ENCODE data around the gene CBLL1. TPM values are rescaled to one million over a fixed set of nuclear protein-coding genes. Genes with fewer than 3 reads are reported as not detected.

Gene CBLL1
- total and polyA plus RNA-seq, 2 of the 4 experiments (the other 2 are of a cell fraction) = 15.6 to 19.0 TPM

- H3K23ac ChIP-seq (ENCODE audit: low read depth, low read length) = no peak overlapping the region
- no peak overlapping the region for H2BK120ac ChIP-seq (ENCODE audit: low read depth, low read length)
- no peaks in the 10 kb centered on the region for H3K79me1 ChIP-seq (ENCODE audit: low read depth in 1 of 2, low read length in 2 of 2)
- BruUV-seq (replicated peaks) = no TSS peak
- CTCF ChIA-PET = no interaction called here
- TF ChIP-seq RCOR1 (IDR thresholded peaks at IDR 0.05; ENCODE audit: insufficient replicate concordance, low read length) (no peak), POLR2A (IDR thresholded peaks at IDR 0.05; ENCODE audit: low read depth, low read length) (no peak), MAFK (IDR thresholded peaks at IDR 0.05; ENCODE audit: low read depth, low read length) (no peak), NFE2L2 (IDR thresholded peaks at IDR 0.05; ENCODE audit: low read depth, low read length) (no peak), FOS (IDR thresholded peaks at IDR 0.05; ENCODE audit: low read depth, low read length) (no peak), MXI1 (IDR thresholded peaks at IDR 0.05; ENCODE audit: borderline replicate concordance, low read depth, low read length) (no peak), RAD21 (IDR thresholded peaks at IDR 0.05; ENCODE audit: low read length) (no peak), BHLHE40 (IDR thresholded peaks at IDR 0.05; ENCODE audit: low read depth, low read length) (no peak), SMC3 (IDR thresholded peaks at IDR 0.05; ENCODE audit: low read depth, low read length) (no peak), CTCF (conservative IDR thresholded peaks at IDR 0.05; ENCODE audit: low read depth, low read length) (no peak), CHD1 (IDR thresholded peaks at IDR 0.05; ENCODE audit: low read depth, low read length) (no peak), MAZ (IDR thresholded peaks at IDR 0.05; ENCODE audit: borderline replicate concordance, low read depth, low read length) (no peak), RFX5 (IDR thresholded peaks at IDR 0.05; ENCODE audit: low read depth, low read length) (no peak), CEBPB (IDR thresholded peaks at IDR 0.05; ENCODE audit: low read depth, low read length) (no peak)
- TF ChIP-seq, protein P1, sequence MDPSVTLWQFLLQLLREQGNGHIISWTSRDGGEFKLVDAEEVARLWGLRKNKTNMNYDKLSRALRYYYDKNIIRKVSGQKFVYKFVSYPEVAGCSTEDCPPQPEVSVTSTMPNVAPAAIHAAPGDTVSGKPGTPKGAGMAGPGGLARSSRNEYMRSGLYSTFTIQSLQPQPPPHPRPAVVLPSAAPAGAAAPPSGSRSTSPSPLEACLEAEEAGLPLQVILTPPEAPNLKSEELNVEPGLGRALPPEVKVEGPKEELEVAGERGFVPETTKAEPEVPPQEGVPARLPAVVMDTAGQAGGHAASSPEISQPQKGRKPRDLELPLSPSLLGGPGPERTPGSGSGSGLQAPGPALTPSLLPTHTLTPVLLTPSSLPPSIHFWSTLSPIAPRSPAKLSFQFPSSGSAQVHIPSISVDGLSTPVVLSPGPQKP (IDR thresholded peaks at IDR 0.05; ENCODE audit: borderline replicate concordance, low read depth, low read length) = no peak
- TF ChIP-seq, protein P2, sequence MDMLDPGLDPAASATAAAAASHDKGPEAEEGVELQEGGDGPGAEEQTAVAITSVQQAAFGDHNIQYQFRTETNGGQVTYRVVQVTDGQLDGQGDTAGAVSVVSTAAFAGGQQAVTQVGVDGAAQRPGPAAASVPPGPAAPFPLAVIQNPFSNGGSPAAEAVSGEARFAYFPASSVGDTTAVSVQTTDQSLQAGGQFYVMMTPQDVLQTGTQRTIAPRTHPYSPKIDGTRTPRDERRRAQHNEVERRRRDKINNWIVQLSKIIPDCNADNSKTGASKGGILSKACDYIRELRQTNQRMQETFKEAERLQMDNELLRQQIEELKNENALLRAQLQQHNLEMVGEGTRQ (IDR thresholded peaks at IDR 0.05; ENCODE audit: low read depth, low read length) = no peak
- H4K91ac ChIP-seq (ENCODE audit: insufficient read depth, low read depth, low read length) = no peak overlapping the region
- H2BK20ac ChIP-seq (ENCODE audit: low read depth, low read length) = no peak overlapping the region
- in situ Hi-C loops (cut with MboI; ENCODE audit: low sequenced_read_pairs) = loop anchor here (10.0 to 25.0 kb wide), 2 partner anchors 409 to 533 kb away; partner anchors contain the start of gene LAMB4
- H3K4me1 ChIP-seq (ENCODE audit: control insufficient read depth, insufficient read depth, low read length) = no peaks in the 10 kb centered on the region; the same call in 1 of the 2 replicates
- ATAC-seq (ENCODE audit: low read depth) = no peak
- H3K9me1 ChIP-seq (ENCODE audit: insufficient read depth, low read length) = no peaks in the 10 kb centered on the region
- no peak overlapping the region for H3K14ac ChIP-seq (replicated peaks; ENCODE audit: low read depth, low read length)
- H4K5ac ChIP-seq (ENCODE audit: low read depth, low read length) = no peak overlapping the region
- H2AK5ac ChIP-seq (ENCODE audit: low read depth, low read length) = no peak overlapping the region
- H2BK15ac ChIP-seq (ENCODE audit: low read depth, low read length) = no peak overlapping the region
- H4K8ac ChIP-seq (ENCODE audit: low read depth in 2 of 2, low read length in 2 of 2) = no peak overlapping the region
- H3K18ac ChIP-seq (ENCODE audit: low read depth, low read length) = no peak overlapping the region
- no peak overlapping the region for H3K56ac ChIP-seq (ENCODE audit: extremely low read depth, insufficient read depth, low read length)
- H3K36me3 ChIP-seq (ENCODE audit: control insufficient read depth, insufficient read depth, low read length) = no peaks in the 10 kb centered on the region
- no peaks in the 10 kb centered on the region for H4K20me1 ChIP-seq (ENCODE audit: insufficient read depth, low read length)
- H2AK9ac ChIP-seq (replicated peaks; ENCODE audit: low read depth, low read length, poor library complexity) = no peak overlapping the region
- peak; percentile 1 for DNase-seq
- H2BK5ac ChIP-seq (ENCODE audit: low read depth, low read length, poor library complexity, severe bottlenecking) = no peak overlapping the region
- H3K27me3 ChIP-seq (ENCODE audit: control insufficient read depth, insufficient read depth, low read length) = peaks cover 4% of the 10 kb centered on the region
- no peak overlapping the region for H3K4me3 ChIP-seq (ENCODE audit: insufficient read depth, low read depth, low read length)
- intact Hi-C loops (cut with micrococcal nuclease) = loop anchor here (5.0 kb wide), 2 partner anchors 146 to 526 kb away; partner anchors contain the start of gene BCAP29
- no peak overlapping the region for H2AFZ ChIP-seq (replicated peaks; ENCODE audit: low read length, poor library complexity)
- H3K9me3 ChIP-seq (ENCODE audit: control insufficient read depth, insufficient read depth, low read length) = no peaks in the 10 kb centered on the region
- no peak overlapping the region for H3K27ac ChIP-seq (ENCODE audit: insufficient read depth, low read length)
- H3K4ac ChIP-seq (ENCODE audit: low read depth, low read length) = no peak overlapping the region
- H3K4me2 ChIP-seq (ENCODE audit: low read depth, low read length) = no peak overlapping the region
- H3K9ac ChIP-seq (ENCODE audit: low read depth, low read length) = no peak overlapping the region
- POLR2A ChIA-PET (ENCODE audit: unreplicated experiment) = no interaction called here
- dilution Hi-C loops (cut with HindIII; ENCODE audit: low sequenced_read_pairs, unreplicated experiment) = no loop called here
Measured at GRCh38 chr7:107728276-107728675, 15.7 kb upstream of the CBLL1 start.

Measured in IMR-90 (cell line).